Activated CD4-positive, CD25-positive, alpha-beta regulatory T cell (primary cell): Measurements from ENCODE around the gene TRAPPC6A.
A peak's percentile ranks its signal among the peaks of the same experiment; 100 is the strongest.

Experiments used
- DNase-seq, 4 experiments: peaks; one replicate each; lab custom pipeline; 2025; lab: John Stamatoyannopoulos, UW

TRAPPC6A gene

DNA sequence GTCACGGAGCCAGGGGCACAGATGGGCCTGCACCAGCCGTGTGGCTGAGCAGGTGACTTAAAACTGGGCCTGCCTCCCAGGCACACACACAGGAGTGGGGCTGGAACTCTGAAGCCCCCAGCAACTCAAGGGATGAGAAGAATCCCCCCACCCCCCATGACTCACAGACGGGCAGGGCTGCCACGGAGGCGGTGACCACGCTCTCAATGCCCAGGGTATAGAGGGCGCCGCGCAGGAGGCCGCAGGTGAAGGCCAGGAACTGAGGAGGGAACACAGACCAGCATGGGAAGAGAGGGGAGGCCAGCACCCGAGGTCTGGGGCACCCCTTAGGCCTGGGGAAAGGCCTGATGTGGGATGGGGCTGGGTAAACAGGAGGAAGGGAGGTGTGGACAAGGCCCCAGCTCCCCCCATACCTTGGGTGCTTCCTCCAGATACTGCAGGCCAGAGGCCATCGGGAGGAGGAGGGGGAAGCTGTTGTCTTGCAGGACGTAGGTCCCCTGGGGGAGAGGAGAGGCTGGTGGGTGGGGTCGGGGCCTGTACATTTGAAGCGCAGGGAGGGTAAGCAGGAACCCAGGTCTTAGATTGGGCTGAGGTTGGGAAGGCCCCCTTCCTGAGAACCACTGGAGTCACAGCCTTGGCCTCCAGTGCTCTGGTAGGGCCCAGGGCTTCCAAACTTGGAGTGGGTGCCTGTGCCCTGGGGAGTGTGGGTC, 14.1 kb downstream of the TRAPPC6A start:
- DNase-seq, result no peak

GRCh38 chr19:45163156-45163555, 14.9 kb downstream of the TRAPPC6A start:
- no peak for DNase-seq

GRCh38 chr19:45162608-45163143, 15.4 kb downstream of the TRAPPC6A start:
- no peak for DNase-seq

GRCh38 chr19:45161738-45162607, 16.1 kb downstream of the TRAPPC6A start:
- DNase-seq, result no peak

DNA sequence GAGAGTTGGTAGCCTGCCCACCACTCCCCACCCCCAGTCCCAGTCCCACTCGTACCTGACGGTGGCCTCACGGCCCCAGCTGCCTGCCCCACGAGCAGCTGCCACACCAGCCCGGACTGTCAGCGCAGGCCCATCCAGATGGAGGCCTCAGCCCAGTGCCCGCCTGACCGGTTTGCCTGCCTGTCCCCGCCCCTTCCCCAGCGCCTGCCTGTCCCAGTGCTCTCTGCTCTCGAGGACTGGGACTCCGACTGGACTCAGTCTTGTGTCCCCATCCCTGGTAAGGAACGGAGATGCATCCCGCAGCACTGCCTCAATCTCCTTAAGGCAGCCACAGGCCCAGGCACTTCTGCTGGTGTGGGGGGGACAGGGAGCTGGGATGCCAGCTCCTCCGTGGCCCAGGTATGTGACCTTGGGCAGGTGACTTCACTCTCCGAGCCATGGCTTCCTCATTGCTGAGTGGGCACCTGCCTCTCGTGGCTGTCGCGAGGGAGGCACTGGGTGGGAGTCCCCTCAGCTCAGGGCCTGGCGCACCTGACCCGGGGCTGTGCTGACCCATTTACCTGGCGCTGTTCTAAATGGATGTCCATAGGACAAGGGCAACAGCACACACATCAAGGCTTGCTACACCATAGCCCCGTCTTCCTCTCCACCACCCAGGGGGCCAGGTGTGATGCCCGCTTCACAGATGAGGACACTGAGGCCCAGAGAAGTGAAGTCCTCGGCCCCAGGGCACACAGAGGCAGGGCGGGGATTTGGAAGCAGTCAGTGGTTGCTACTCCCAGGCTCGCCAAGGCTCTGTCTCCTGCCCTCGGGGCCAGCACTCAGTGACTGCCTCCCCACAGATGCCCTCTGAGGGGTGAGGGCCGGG, 16.9 kb downstream of the TRAPPC6A start, which contains the start of gene NKPD1:
Gene NKPD1, minus strand, starts transcription at position 113 of the 868 bp plus-strand sequence. CDS start 832 bp downstream, outside the sequence.
- DNase-seq, result no peak

DNA sequence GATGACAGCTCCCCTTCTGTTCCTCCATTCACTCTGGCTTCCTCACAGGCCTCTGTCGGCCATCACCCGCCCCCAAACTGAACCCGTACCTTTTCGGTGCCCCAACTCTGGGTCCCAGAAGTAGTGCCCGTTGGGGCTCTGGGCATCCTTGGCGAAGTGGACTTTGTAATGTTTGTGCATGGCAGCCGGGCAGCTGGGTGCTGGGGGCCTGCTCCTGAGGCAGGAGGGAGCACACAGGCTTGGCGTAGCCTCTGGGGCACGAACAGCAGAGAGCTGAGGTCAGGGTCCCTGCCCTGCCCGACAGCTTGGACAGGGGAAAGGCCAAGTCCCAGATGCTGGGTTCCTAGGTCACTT, 18.1 kb downstream of the TRAPPC6A start:
- no peak for DNase-seq

DNA sequence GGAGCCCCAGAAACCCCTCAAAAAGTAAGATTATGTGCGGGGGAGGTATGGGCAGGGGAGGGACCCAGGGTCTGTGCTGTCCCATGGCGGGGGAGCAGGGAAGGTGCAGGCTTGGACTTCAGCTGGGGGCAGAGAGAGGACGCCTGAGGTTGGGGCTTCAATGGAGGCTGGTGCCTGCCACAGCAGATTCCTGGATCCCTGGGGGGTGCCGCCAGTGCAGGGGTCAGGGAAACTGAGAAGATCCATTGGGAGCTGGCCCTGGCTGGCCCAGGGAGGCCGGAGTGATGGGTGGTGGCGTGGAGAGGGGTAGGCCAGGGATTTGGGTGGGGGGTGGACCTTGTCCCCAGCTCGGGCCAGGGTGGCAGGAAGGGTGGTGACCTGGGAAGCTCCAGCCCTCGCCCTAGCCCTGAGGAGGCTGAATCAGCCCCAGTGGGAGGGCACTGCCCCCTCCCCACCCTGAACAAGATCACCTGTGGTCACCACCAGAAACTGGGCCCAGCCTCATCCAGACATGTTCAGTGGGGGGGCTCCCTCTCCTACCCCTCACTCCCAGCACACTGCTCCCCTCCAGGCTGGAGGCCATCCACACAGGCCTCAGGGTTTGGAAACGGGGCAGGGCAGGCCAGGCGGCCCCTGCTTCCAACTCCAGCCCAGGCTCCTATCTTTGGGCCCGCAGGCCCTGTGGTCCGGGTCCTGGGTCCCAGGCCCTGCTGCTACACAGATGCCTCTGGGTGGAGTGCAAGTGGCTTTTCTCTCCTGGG, 18.6 kb downstream of the TRAPPC6A start:
- no peak for DNase-seq

- DNase-seq, result no peak
Measured at GRCh38 chr19:45158503-45159209, 19.4 kb downstream of the TRAPPC6A start.

DNA sequence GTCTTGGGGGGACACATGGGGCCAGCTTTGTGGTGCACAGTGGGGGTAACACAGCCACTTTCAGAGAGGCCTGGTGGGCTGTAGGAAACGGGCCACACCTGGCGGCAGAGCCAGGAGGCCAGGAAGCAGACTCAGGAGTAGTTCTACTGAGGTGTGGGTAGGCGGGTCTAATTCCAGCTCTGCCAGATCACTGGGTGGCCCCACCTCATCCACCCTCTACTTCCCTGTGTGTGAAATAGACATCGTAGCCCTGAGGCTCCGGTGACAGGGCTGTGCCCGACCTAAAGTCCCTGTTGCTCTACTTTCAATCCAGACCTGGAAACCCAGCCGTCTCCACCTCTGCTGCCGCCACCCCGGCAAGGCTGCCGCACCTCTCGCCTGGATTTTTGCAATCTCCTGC, 21.3 kb downstream of the TRAPPC6A start:
- no peak for DNase-seq

DNA sequence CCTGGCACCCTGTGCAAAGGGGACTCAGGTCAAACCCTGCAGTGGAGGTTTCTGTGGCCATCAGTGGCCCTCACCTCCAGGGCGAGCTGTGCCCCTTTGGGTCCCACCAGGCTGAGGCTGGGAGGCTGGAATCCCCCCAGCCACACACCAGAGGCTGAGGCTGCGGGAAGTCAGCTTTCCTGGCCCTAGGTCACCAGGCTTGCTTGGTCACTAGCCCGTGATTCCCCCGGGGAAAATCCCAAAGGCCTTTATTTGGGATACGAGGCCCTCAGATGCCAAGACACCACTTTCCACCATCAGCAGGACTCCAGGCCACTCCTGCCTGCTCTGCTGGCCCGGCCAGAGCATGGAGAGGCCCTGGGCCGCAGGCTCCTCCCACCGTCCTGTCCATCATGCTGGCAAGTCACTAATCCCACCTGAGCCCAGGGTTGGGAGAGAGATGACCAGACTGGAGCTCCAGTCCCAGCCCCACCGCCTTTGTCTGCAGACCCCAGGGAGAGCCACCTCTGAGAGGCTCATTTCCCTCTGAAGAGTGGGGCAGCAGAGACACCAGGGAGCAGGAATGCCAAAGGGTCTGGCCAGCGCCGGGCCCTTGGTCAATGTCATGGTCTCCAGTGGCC, 21.9 kb downstream of the TRAPPC6A start:
- DNase-seq, result no peak

- DNase-seq, result no peak
Measured at GRCh38 chr19:45154064-45154827, 23.8 kb downstream of the TRAPPC6A start.

- no peak for DNase-seq
Measured at GRCh38 chr19:45153339-45154063, 24.5 kb downstream of the TRAPPC6A start.

DNA sequence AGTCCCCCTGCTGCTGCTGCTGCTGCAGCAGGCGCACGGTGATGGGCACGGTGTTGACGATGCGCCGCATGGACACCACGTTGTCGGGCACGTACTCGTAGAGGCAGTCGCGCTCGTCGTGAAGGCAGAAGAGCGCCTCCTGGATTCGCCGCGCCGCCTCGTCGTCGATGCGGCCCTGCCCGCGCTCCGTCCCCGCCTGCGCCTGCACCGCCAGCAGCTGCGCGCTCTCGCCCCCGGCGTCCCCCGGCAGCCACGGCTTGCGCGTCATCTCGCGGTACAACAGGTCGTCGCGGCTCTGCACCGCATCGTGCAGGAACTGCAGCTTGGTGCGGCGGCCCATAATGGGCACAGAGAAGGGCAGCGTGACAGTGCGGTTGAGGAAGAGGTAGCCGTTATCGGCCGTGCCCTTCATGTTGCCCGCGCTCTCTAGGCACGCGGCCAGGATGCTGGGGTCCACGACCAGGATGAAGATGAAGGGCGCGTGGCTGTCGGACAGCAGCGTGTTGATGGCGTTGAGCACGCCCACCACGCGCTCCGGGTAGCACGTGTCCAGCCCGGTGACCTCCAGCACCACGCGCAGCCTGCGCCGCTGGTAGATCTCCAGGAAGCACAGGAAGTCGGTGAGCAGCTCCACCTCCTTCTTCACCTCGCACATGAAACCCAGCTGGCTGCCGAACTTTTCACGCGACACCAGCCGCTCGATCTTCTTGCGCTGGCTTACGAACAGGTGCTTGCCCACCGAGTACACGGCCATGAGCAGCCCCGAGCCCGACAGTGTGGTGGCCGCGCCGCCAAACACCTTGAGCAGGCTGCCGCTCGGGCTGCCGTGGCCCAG, 25.3 kb downstream of the TRAPPC6A start:
- DNase-seq, result peak in 1 of 4 experiments; percentile 20

GRCh38 chr19:45151821-45152503, 26.1 kb downstream of the TRAPPC6A start:
- no peak for DNase-seq

DNA sequence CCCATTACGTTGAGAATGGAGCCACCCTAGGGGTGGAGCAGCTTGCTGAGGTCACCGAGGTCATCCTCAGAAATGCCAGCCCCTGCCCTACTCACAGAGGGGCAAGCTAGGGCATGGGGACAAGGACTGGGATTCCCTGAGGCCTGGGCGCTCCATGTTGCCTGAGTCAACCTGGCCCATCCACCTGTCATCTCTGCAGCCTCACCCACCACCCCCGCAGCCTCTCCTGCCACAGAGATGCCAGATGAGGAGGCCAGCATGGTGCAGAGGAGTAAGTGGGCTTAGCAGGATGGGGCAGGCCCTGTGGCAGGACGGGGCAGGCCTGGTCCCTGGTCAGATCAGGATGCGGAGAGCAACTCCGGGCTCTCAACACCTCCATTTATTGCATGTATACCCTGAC, 26.7 kb downstream of the TRAPPC6A start:
- no peak for DNase-seq

DNA sequence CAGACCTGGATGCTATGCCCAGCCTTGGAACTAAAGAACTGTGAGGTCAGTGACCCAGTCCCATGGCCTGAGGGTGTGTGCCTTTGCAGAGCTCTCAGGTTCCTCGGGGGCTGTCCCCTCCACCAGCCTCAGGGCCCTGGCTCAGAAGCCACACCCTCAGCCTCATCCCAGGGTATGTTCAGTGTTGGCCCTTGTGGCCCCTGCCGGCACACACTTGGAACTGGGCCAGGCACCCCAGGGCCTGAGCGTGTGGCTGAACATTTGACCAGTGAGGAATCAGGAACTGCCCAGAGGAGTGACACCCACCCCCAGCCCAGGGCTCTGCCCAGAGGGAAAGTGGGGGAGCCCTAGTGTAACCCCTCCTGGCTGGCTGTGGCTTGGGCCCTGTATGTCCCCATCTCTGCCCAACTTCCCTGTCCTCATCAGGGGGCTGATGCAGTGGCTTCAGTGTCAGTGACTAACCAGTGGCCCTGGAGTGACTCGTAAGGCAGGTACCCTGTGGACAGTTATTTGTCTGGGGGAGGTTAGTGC, 27.2 kb downstream of the TRAPPC6A start:
- DNase-seq, result no peak

GRCh38 chr19:45150180-45150579, 27.9 kb downstream of the TRAPPC6A start:
- DNase-seq, result no peak
